ENCODE measurements around the gene STAC3. TPM values are rescaled to one million over a fixed set of nuclear protein-coding genes. Genes with fewer than 3 reads are reported as not detected.

The STAC3 gene
- total RNA-seq, 1 donor from 2014 or later, result 12.1 TPM

GRCh38 chr12:57204454-57204853, 46.5 kb downstream of the STAC3 start:
- Mint-ChIP-seq H3K9me3 (ENCODE audit: unreplicated experiment) (peaks cover 3% of the 10 kb centered on the region), H3K36me3 (ENCODE audit: unreplicated experiment) (peaks cover 5% of the 10 kb centered on the region), H3K27me3 (ENCODE audit: unreplicated experiment) (peaks cover 12% of the 10 kb centered on the region), H3K4me1 (ENCODE audit: low read depth, unreplicated experiment) (no peaks in the 10 kb centered on the region), H3K4me3 (ENCODE audit: unreplicated experiment) (no peak overlapping the region), H3K27ac (ENCODE audit: unreplicated experiment) (no peak overlapping the region)
- no peak for DNase-seq
- no peak for TF ChIP-seq CTCF (IDR thresholded peaks at IDR 0.05; ENCODE audit: partially characterized antibody, unreplicated experiment)

DNA sequence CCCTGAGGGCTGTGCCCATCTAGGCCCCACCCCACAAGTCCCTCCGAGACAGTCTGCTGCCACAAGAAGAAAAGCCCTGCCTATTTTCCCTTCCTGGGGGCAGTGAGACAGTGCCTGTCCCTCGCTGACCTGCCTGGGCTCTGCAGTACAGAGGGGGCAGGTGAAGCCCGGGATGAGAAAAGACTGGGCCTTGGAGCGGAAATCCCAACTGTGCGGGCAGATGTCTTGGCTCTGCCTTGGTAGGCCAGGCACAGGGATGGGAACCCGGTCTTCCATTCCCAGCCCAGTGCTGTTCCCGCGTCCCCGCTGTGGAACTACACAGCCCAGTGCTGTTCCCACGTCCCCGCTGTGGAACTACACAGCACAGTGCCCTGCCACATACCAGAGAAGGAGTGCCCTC, 47.2 kb downstream of the STAC3 start:
- H3K9me3 Mint-ChIP-seq (ENCODE audit: unreplicated experiment), result peaks cover 2% of the 10 kb centered on the region
- H3K36me3 Mint-ChIP-seq (ENCODE audit: unreplicated experiment), result peaks cover 5% of the 10 kb centered on the region
- H3K4me1 Mint-ChIP-seq (ENCODE audit: low read depth, unreplicated experiment), result no peaks in the 10 kb centered on the region
- no peak overlapping the region for H3K27ac Mint-ChIP-seq (ENCODE audit: unreplicated experiment)
- no peak for DNase-seq
- no peak for TF ChIP-seq CTCF (IDR thresholded peaks at IDR 0.05; ENCODE audit: partially characterized antibody, unreplicated experiment)
- no peak overlapping the region for H3K4me3 Mint-ChIP-seq (ENCODE audit: unreplicated experiment)
- H3K27me3 Mint-ChIP-seq (ENCODE audit: unreplicated experiment), result peaks cover 7% of the 10 kb centered on the region

- Mint-ChIP-seq H3K4me3 (ENCODE audit: unreplicated experiment) (no peak overlapping the region), H3K27ac (ENCODE audit: unreplicated experiment) (no peak overlapping the region), H3K27me3 (ENCODE audit: unreplicated experiment) (peaks cover 12% of the 10 kb centered on the region), H3K9me3 (ENCODE audit: unreplicated experiment) (peaks cover 2% of the 10 kb centered on the region), H3K4me1 (ENCODE audit: low read depth, unreplicated experiment) (no peaks in the 10 kb centered on the region), H3K36me3 (ENCODE audit: unreplicated experiment) (peaks cover 5% of the 10 kb centered on the region)
- TF ChIP-seq CTCF (IDR thresholded peaks at IDR 0.05; ENCODE audit: partially characterized antibody, unreplicated experiment), result no peak
- no peak for DNase-seq
Measured at GRCh38 chr12:57203201-57203600, 47.8 kb downstream of the STAC3 start.

DNA sequence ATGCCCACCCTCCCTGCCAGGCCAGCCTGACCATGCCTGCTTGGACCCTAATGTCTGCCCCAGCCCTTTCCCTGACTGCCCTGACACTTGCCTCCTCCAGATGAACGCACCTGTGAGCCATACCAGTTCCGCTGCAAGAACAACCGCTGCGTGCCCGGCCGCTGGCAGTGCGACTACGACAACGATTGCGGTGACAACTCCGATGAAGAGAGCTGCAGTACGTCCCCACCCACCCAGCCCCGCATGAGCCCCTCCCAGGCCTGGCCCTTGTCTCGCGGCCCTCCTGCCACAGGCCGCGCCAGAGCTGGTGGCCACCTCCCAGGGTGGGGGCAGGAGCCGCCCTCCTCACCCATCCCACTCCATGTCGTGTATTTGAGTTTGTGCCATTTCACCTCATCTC, 48.7 kb downstream of the STAC3 start:
- Mint-ChIP-seq H3K36me3 (ENCODE audit: unreplicated experiment) (peaks cover 5% of the 10 kb centered on the region), H3K9me3 (ENCODE audit: unreplicated experiment) (peaks cover 2% of the 10 kb centered on the region), H3K4me3 (ENCODE audit: unreplicated experiment) (no peak overlapping the region), H3K27ac (ENCODE audit: unreplicated experiment) (no peak overlapping the region), H3K27me3 (ENCODE audit: unreplicated experiment) (peaks cover 12% of the 10 kb centered on the region), H3K4me1 (ENCODE audit: low read depth, unreplicated experiment) (no peaks in the 10 kb centered on the region)
- TF ChIP-seq CTCF (IDR thresholded peaks at IDR 0.05; ENCODE audit: partially characterized antibody, unreplicated experiment), result no peak
- DNase-seq, result no peak

GRCh38 chr12:57201631-57202030, 49.4 kb downstream of the STAC3 start:
- DNase-seq, result no peak
- H3K27me3 Mint-ChIP-seq (ENCODE audit: unreplicated experiment), result peaks cover 12% of the 10 kb centered on the region
- H3K9me3 Mint-ChIP-seq (ENCODE audit: unreplicated experiment), result peaks cover 2% of the 10 kb centered on the region
- no peak overlapping the region for H3K4me3 Mint-ChIP-seq (ENCODE audit: unreplicated experiment)
- H3K36me3 Mint-ChIP-seq (ENCODE audit: unreplicated experiment), result peaks cover 5% of the 10 kb centered on the region
- no peak for TF ChIP-seq CTCF (IDR thresholded peaks at IDR 0.05; ENCODE audit: partially characterized antibody, unreplicated experiment)
- no peak overlapping the region for H3K27ac Mint-ChIP-seq (ENCODE audit: unreplicated experiment)
- H3K4me1 Mint-ChIP-seq (ENCODE audit: low read depth, unreplicated experiment), result no peaks in the 10 kb centered on the region
